ENCODE results near the gene ENDOV. TPM values are rescaled to one million over a fixed set of nuclear protein-coding genes. Genes with fewer than 3 reads are reported as not detected.

The ENDOV gene
- total RNA-seq, 1 donor from 2014 or later, result 11.8 TPM

DNA sequence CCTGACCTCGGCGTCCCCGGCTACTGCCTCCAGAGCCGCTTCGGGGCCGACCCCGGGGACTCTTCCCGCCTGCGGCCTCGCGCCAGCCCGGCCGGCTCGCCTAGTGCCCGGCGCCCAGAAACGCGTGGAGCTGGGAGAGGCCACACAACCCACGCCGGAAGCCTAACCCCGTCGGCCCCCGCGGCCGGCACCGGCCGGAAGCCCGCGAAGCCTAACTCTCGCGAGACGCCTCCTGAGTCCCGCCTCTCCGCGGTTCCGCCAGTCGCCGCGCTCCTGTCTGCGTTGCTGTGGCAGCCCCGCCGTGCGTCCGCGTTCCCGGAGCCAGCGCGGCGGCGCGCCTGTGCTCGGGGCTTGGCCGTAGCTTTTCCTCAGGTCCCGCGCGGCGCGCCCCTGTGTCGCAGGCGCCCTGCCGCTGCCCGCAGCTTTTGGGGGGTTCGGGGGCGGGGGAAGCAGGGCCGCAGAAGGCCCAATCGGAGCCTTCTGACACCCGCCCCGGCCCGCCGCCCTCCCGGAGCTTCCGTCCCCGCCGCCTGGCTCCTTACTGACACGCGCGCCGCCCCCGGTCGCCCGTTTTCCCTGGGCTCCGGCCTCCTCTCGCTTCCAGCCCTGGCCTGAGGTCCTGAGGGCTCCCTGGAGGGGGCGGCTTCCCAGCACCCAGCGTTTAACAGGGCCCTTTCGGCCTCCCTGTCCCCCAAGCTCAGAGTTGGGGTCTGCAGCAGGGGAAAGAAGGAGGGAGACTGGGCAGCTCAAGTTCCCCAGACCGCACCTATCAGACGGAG lies 39.8 kb downstream of the ENDOV start:
- DNase-seq (ENCODE audit: extremely low spot score in 2 of 2), result peak in 1 of 2 donors; percentile 93
- Histone ChIP-seq H3K27me3 (no peaks in the 10 kb centered on the region), H3K9me3 (no peaks in the 10 kb centered on the region), H3K4me3 (peak overlapping the region; percentile 73 to 90), H3K27ac (peak overlapping the region; percentile 93), H3K36me3 (no peaks in the 10 kb centered on the region), H3K4me1 (peaks cover 35% of the 10 kb centered on the region)
- TF ChIP-seq, protein P1, sequence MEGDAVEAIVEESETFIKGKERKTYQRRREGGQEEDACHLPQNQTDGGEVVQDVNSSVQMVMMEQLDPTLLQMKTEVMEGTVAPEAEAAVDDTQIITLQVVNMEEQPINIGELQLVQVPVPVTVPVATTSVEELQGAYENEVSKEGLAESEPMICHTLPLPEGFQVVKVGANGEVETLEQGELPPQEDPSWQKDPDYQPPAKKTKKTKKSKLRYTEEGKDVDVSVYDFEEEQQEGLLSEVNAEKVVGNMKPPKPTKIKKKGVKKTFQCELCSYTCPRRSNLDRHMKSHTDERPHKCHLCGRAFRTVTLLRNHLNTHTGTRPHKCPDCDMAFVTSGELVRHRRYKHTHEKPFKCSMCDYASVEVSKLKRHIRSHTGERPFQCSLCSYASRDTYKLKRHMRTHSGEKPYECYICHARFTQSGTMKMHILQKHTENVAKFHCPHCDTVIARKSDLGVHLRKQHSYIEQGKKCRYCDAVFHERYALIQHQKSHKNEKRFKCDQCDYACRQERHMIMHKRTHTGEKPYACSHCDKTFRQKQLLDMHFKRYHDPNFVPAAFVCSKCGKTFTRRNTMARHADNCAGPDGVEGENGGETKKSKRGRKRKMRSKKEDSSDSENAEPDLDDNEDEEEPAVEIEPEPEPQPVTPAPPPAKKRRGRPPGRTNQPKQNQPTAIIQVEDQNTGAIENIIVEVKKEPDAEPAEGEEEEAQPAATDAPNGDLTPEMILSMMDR (IDR thresholded peaks at IDR 0.05), result no peak
- peak in 1 of 2 donors; percentile 84 for TF ChIP-seq POLR2AphosphoS5 (IDR thresholded peaks at IDR 0.05; ENCODE audit: insufficient read depth in 1 of 2, low read depth in 1 of 2)
- TF ChIP-seq POLR2A (IDR thresholded peaks at IDR 0.05), result peak in 1 of 2 donors; percentile 79
- intact Hi-C loops (cut with DNase I), result loop anchor here (10.0 kb wide), 1 partner anchor 410 kb away; no protein-coding TSS in a partner anchor

DNA sequence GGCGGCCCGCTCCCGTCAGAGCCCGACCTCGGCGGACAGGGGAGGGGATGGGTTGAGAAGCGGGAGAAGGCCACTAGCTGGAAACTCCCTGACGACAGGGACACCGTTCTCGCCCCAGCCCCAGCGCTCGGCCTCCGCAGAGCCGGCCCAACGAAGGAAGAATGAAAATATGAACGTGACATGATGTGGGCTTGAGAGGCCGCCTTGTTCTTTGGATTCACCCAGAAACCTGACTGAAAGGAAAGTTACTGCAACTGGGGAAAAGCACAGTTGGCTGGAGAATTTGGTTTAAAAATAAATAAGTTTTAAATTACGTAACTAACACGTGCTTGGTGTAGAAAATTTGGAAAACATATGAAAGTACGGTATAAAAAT lies 40.4 kb downstream of the ENDOV start:
- no peak for DNase-seq (ENCODE audit: extremely low spot score in 2 of 2)
- no peaks in the 10 kb centered on the region for H3K27me3 ChIP-seq
- peak overlapping the region; percentile 93 for H3K27ac ChIP-seq
- H3K4me1 ChIP-seq, result peaks cover 35% of the 10 kb centered on the region
- intact Hi-C loops (cut with DNase I), result loop anchor here (10.0 kb wide), 1 partner anchor 409 kb away; no protein-coding TSS in a partner anchor
- no peaks in the 10 kb centered on the region for H3K36me3 ChIP-seq
- TF ChIP-seq POLR2AphosphoS5 (IDR thresholded peaks at IDR 0.05; ENCODE audit: insufficient read depth in 1 of 2, low read depth in 1 of 2) (no peak), POLR2A (IDR thresholded peaks at IDR 0.05) (no peak)
- TF ChIP-seq, protein P1 (IDR thresholded peaks at IDR 0.05), result no peak
- peak overlapping the region; percentile 73 to 90 for H3K4me3 ChIP-seq
- no peaks in the 10 kb centered on the region for H3K9me3 ChIP-seq

DNA sequence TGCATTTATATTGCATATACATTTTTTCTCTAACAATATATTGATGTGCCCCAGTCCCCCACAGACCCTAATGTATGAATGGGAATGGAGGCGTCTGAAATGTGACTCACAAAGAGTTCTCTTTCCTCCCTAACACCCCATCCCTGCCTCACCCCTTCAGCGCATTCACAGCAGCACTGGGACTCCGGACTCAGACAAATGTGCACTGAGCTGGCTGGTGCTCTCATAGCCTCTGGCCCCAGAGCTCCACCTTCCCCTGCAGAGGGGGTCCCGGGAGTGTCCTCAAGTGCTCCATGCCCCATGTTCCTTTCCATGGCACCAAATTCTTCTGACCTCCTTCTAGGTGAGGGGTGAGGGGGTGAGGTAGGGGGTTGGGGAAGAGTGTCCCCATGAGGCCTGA lies 40.8 kb downstream of the ENDOV start:
- TF ChIP-seq POLR2A (IDR thresholded peaks at IDR 0.05), result no peak
- no peak for TF ChIP-seq POLR2AphosphoS5 (IDR thresholded peaks at IDR 0.05; ENCODE audit: insufficient read depth in 1 of 2, low read depth in 1 of 2)
- H3K4me3 ChIP-seq, result peak overlapping the region in 1 of 2 donors; percentile 73
- H3K4me1 ChIP-seq, result peaks cover 35% of the 10 kb centered on the region
- intact Hi-C loops (cut with DNase I), result loop anchor here (10.0 kb wide), 1 partner anchor 409 kb away; no protein-coding TSS in a partner anchor
- H3K9me3 ChIP-seq, result no peaks in the 10 kb centered on the region
- H3K27ac ChIP-seq, result peak overlapping the region; percentile 93
- H3K27me3 ChIP-seq, result no peaks in the 10 kb centered on the region
- DNase-seq (ENCODE audit: extremely low spot score in 2 of 2), result no peak
- H3K36me3 ChIP-seq, result no peaks in the 10 kb centered on the region

DNA sequence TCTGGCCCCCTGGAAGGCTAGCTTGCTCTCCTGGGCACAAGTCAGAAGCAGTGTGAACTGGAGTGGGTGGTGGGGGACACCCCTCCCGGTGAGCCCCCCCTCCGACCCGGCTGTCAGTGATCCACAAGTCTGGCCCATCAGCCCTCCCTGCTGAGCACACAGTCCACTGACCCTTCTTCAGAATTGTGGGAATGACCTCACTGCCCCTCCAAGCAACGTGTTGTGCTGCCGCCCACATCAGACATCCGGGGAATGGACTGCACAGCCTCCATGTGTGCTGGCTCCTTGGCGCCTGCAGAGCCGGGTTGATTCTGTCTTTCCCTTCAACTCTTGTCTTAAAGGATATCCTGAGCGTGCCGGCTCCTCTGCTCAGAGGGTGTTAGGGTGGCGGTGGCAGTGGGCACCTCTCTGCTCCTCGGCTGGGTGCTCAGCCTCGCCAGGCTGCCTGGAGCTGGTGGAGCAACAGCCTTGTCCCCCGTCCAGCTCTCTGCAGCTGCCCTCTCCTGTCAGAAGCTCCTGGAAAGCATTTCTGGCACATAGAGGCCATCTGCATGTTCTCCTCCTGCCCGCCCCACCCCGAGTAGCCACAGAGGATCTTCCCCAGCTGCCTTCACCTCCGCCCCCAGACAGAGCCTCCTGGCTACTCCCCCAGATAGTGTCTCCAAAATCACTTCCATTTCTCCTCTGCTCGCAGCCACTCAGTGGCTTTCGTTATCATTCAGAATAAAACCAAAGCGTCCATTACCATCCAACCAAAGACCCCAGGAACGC lies 41.7 kb downstream of the ENDOV start:
- intact Hi-C loops (cut with DNase I), result loop anchor here (10.0 kb wide), 1 partner anchor 408 kb away; no protein-coding TSS in a partner anchor
- peak overlapping the region in 1 of 2 donors; percentile 16 for H3K4me3 ChIP-seq

DNA sequence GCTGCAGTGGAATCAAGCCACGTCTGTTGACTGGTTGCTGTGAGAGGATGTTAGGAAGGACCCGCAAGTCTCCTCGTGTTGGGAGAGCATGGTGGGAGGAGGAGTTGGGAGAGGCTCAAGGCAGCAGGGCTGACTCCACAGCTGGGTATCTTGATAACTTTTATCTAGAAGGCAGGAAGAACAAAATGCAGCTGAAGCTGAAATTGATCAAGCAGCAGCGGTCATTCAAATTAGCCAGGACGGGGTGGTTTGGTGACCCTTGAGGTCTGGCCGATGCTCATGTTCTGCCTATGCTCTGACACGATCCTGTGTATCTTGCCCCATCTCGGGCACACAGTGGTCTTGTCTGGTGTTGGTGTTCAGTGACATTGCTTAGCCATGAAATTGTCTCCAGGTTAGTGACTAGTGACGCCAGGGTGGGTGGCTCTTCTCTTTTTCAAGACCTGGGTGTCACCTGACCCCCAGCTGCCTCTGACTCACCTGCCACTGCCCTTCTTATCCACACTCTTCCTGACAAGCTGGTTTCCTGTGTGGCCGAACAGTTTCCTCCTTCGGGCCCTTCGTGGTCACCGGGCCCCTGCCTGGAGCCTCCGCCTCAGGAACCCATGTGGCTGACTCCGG lies 42.4 kb downstream of the ENDOV start:
- H3K9me3 ChIP-seq, result no peaks in the 10 kb centered on the region
- peaks cover 35% of the 10 kb centered on the region for H3K4me1 ChIP-seq
- peak overlapping the region in 1 of 2 donors; percentile 16 for H3K4me3 ChIP-seq
- no peak for DNase-seq (ENCODE audit: extremely low spot score in 2 of 2)
- intact Hi-C loops (cut with DNase I), result loop anchor here (10.0 kb wide), 1 partner anchor 407 kb away; no protein-coding TSS in a partner anchor
- H3K27me3 ChIP-seq, result no peaks in the 10 kb centered on the region
- TF ChIP-seq POLR2AphosphoS5 (IDR thresholded peaks at IDR 0.05; ENCODE audit: insufficient read depth in 1 of 2, low read depth in 1 of 2), result no peak
- no peaks in the 10 kb centered on the region for H3K36me3 ChIP-seq
- peak overlapping the region; percentile 93 for H3K27ac ChIP-seq

More for the DNA sequence above, 41.7 kb downstream of the ENDOV start:
- Histone ChIP-seq H3K4me1 (peaks cover 35% of the 10 kb centered on the region), H3K36me3 (no peaks in the 10 kb centered on the region), H3K27me3 (no peaks in the 10 kb centered on the region), H3K27ac (peak overlapping the region; percentile 93), H3K9me3 (no peaks in the 10 kb centered on the region)
- TF ChIP-seq POLR2AphosphoS5 (IDR thresholded peaks at IDR 0.05; ENCODE audit: insufficient read depth in 1 of 2, low read depth in 1 of 2), result no peak
- no peak for DNase-seq (ENCODE audit: extremely low spot score in 2 of 2)

DNA sequence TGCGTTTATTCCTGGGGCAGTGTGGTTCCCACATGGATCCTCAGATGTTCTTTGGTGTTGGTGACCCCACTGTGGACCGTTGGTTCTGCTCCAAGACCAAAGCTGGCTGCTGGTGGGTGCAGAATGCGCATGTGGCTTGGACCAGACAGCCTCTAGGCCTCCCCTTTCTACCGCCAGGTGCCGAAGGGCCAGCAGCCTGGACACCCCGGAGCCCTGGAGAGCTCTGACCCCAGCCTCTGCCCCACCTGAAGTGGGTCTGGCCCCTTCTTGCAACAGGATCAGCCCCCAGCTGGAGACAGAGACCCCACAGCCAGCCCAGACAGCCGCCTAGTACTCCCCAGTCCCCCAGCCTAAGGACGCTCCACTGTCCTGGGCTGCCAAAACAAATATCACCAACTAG lies 43.0 kb downstream of the ENDOV start:
- Histone ChIP-seq H3K36me3 (no peaks in the 10 kb centered on the region), H3K4me3 (no peak overlapping the region), H3K4me1 (peaks cover 35% of the 10 kb centered on the region), H3K27ac (no peak overlapping the region), H3K27me3 (no peaks in the 10 kb centered on the region), H3K9me3 (no peaks in the 10 kb centered on the region)
- TF ChIP-seq POLR2AphosphoS5 (IDR thresholded peaks at IDR 0.05; ENCODE audit: insufficient read depth in 1 of 2, low read depth in 1 of 2) (no peak), POLR2A (IDR thresholded peaks at IDR 0.05) (no peak)
- TF ChIP-seq, protein P1 (IDR thresholded peaks at IDR 0.05), result no peak
- DNase-seq (ENCODE audit: extremely low spot score in 2 of 2), result no peak
- intact Hi-C loops (cut with DNase I), result loop anchor here (10.0 kb wide), 1 partner anchor 407 kb away; no protein-coding TSS in a partner anchor
